Tibial nerve (tissue), 4 donors: Measurements from ENCODE around the gene STX8. TPM values are rescaled to one million over a fixed set of nuclear protein-coding genes. Genes with fewer than 3 reads are reported as not detected.

Experiments used
- DNase-seq, 2 donors: peaks; one replicate each; pipeline ENCODE4 v3.0.0-alpha.2; 2019; ENCODE audit warnings: low spot score in 2 of 2
- H3K27ac ChIP-seq, 4 donors: fragments of 200-600 bp; sonication (generic) in 3 of 4; one replicate each; pipeline ENCODE4 v1.5.1; 2017 to 2019; ENCODE audit warnings: mild to moderate bottlenecking in 1 of 4
- H3K27me3 ChIP-seq, 2 donors: fragments of 200-600 bp; sonication (generic) in 1 of 2; one replicate each; pipeline versions ENCODE4 v1.5.1 to v1.6.0; 2017 to 2019
- H3K36me3 ChIP-seq, 3 donors: fragments of 200-600 bp; sonication (generic); one replicate each; pipeline ENCODE4 v1.5.1; 2018 to 2019
- H3K4me1 ChIP-seq, 4 donors: fragments of 200-600 bp; sonication (generic) in 3 of 4; one replicate each; pipeline ENCODE4 v1.5.1; 2017 to 2019
- H3K4me3 ChIP-seq, 4 donors: fragments of 200-600 bp; sonication (generic) in 3 of 4; one replicate each; pipeline ENCODE4 v1.5.1; 2017 to 2019; ENCODE audit warnings: mild to moderate bottlenecking in 1 of 4, moderate library complexity in 1 of 4
- H3K9me3 ChIP-seq, 4 donors: fragments of 200-600 bp; sonication (generic) in 3 of 4; one replicate each; pipeline ENCODE4 v1.5.1; 2017 to 2019
- EP300 ChIP-seq, 2 donors: sonication (generic); formaldehyde crosslinking; IDR thresholded peaks; one replicate each; pipeline ENCODE4 v1.6.1; 2017; ENCODE audit warnings: antibody characterized with exemption in 2 of 2, mild to moderate bottlenecking in 1 of 2
- POLR2A ChIP-seq, 2 donors: fragments of 450-650 bp; IDR thresholded peaks; one replicate each; pipeline ENCODE4 v1.6.1; 2017; ENCODE audit warnings: antibody characterized with exemption in 2 of 2, mild to moderate bottlenecking in 2 of 2, moderate library complexity in 2 of 2
- WGBS, 2 donors: methylation state at CpG; one replicate each; pipeline ENCODE4 v1.1.5; 2018; 5-methylcytosine and 5-hydroxymethylcytosine counted together
- total RNA-seq, 4 donors: library from RNA; depleted of rRNA; stranded (reverse); fragments of >200 nt; gene quantifications; one replicate each; pipeline ENCODE4 v1.1.0, GENCODE V29; 2016
- TF ChIP-seq, protein P1 (sequence below), 5 experiments: fragments of 200-600 bp in 3 of 5; fragments of 450-650 bp in 2 of 5; sonication (generic) in 3 of 5; IDR thresholded peaks; one replicate each; pipeline ENCODE4 v1.5.1; 2016 to 2019; ENCODE audit warnings: antibody characterized with exemption in 5 of 5, mild to moderate bottlenecking in 3 of 5, moderate library complexity in 2 of 5

The STX8 gene
- total RNA-seq, 4 donors from 2014 or later: 57.7 to 97.2 (median 69.1) TPM

- peaks cover 0 to 8% (median 0%) of the 10 kb centered on the region in 3 donors for H3K36me3 ChIP-seq
- H3K27me3 ChIP-seq: no peaks in the 10 kb centered on the region
- no peaks in the 10 kb centered on the region for H3K4me1 ChIP-seq
- 90 to 93% methylated on average over 2 of the region's 2 CpGs for WGBS, 2 donors
- H3K27ac ChIP-seq: no peak overlapping the region
- H3K9me3 ChIP-seq: peaks cover 0 to 24% (median 5%) of the 10 kb centered on the region in 4 donors
- TF ChIP-seq EP300 (IDR thresholded peaks at IDR 0.05): no peak
- no peak for DNase-seq
- no peak overlapping the region for H3K4me3 ChIP-seq
These were observed 62.4 kb downstream of the STX8 start for GRCh38 chr17:9513266-9513665.

DNA sequence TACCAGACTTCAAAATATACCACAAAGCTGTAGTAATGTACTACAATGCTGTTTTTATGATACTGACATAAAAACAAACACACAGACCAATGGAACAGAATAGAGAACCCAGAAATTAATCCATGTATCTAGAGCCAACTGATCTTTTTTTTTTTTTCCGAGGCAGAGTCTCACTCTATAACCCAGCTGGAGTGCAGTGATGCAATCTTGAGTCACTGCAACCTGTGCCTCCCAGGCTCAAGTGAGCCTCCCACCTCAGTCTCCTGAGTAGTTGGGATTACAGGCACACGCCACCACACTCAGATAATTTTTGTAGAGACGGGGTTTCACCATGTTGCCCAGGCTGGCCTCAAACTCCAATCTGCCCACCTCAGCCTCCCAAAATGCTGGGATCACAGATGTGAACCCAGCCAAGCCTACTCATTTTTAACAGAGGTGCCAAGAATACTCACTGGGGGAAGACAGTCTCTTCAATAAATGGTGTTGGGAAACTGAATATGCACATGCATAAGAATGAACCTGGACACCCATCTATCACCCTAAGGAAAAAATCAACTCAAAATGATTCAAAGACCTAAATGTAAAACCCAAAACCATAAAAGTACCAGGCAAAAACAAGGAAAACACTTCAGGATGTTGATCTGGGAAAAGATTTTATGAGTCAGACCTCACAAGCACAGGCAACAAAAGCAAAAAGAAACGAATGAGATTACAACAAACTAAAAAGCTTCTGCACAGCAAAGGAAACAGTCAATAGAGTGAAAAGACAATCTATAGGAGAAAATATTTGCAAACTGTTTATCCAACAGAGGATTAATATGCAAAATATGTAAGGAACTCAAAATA is 63.1 kb downstream of the STX8 start:
- WGBS, 2 donors: 61 to 71% methylated on average over 4 of the region's 4 CpGs
- TF ChIP-seq POLR2A (IDR thresholded peaks at IDR 0.05) (no peak), EP300 (IDR thresholded peaks at IDR 0.05) (no peak)
- TF ChIP-seq, protein P1, sequence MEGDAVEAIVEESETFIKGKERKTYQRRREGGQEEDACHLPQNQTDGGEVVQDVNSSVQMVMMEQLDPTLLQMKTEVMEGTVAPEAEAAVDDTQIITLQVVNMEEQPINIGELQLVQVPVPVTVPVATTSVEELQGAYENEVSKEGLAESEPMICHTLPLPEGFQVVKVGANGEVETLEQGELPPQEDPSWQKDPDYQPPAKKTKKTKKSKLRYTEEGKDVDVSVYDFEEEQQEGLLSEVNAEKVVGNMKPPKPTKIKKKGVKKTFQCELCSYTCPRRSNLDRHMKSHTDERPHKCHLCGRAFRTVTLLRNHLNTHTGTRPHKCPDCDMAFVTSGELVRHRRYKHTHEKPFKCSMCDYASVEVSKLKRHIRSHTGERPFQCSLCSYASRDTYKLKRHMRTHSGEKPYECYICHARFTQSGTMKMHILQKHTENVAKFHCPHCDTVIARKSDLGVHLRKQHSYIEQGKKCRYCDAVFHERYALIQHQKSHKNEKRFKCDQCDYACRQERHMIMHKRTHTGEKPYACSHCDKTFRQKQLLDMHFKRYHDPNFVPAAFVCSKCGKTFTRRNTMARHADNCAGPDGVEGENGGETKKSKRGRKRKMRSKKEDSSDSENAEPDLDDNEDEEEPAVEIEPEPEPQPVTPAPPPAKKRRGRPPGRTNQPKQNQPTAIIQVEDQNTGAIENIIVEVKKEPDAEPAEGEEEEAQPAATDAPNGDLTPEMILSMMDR (IDR thresholded peaks at IDR 0.05): no peak
- Histone ChIP-seq H3K4me1 (no peaks in the 10 kb centered on the region), H3K36me3 (peaks cover 0 to 10% (median 0%) of the 10 kb centered on the region in 3 donors), H3K27ac (no peak overlapping the region), H3K27me3 (no peaks in the 10 kb centered on the region), H3K9me3 (peaks cover 0 to 31% (median 8%) of the 10 kb centered on the region in 4 donors), H3K4me3 (no peak overlapping the region)
- no peak for DNase-seq

- 86 to 96% methylated on average over 1 of the region's 1 CpG for WGBS, 2 donors
- peaks cover 0 to 14% (median 0%) of the 10 kb centered on the region in 3 donors for H3K36me3 ChIP-seq
- TF ChIP-seq POLR2A (IDR thresholded peaks at IDR 0.05) (no peak), EP300 (IDR thresholded peaks at IDR 0.05) (no peak)
- TF ChIP-seq, protein P1 (IDR thresholded peaks at IDR 0.05): no peak
- peaks cover 0 to 43% (median 8%) of the 10 kb centered on the region in 4 donors for H3K9me3 ChIP-seq
- no peak overlapping the region for H3K4me3 ChIP-seq
- no peak overlapping the region for H3K27ac ChIP-seq
- H3K27me3 ChIP-seq: no peaks in the 10 kb centered on the region
- DNase-seq: no peak
- no peaks in the 10 kb centered on the region for H3K4me1 ChIP-seq
These were observed 66.3 kb downstream of the STX8 start for GRCh38 chr17:9509236-9509816.

GRCh38 chr17:9499041-9499440 is 76.6 kb downstream of the STX8 start:
- Histone ChIP-seq H3K27ac (no peak overlapping the region), H3K4me3 (no peak overlapping the region), H3K4me1 (no peaks in the 10 kb centered on the region), H3K9me3 (no peaks in the 10 kb centered on the region), H3K36me3 (peaks cover 0 to 38% (median 3%) of the 10 kb centered on the region in 3 donors), H3K27me3 (no peaks in the 10 kb centered on the region)
- 66 to 71% methylated on average over 5 of the region's 5 CpGs for WGBS, 2 donors
- DNase-seq: no peak
- TF ChIP-seq POLR2A (IDR thresholded peaks at IDR 0.05): no peak
- TF ChIP-seq, protein P1 (IDR thresholded peaks at IDR 0.05): no peak
- no peak for TF ChIP-seq EP300 (IDR thresholded peaks at IDR 0.05)

- Histone ChIP-seq H3K27me3 (no peaks in the 10 kb centered on the region), H3K4me3 (no peak overlapping the region), H3K27ac (no peak overlapping the region), H3K9me3 (no peaks in the 10 kb centered on the region), H3K4me1 (no peaks in the 10 kb centered on the region), H3K36me3 (peaks cover 0 to 36% (median 3%) of the 10 kb centered on the region in 3 donors)
- TF ChIP-seq, protein P1 (IDR thresholded peaks at IDR 0.05): no peak
- TF ChIP-seq POLR2A (IDR thresholded peaks at IDR 0.05): no peak
- TF ChIP-seq EP300 (IDR thresholded peaks at IDR 0.05): no peak
- DNase-seq: no peak
- 90 to 95% methylated on average over 3 of the region's 3 CpGs for WGBS, 2 donors
These were observed 77.1 kb downstream of the STX8 start for GRCh38 chr17:9498490-9498889.
